ENCODE measurements around the gene PDGFD.

PDGFD gene

DNA sequence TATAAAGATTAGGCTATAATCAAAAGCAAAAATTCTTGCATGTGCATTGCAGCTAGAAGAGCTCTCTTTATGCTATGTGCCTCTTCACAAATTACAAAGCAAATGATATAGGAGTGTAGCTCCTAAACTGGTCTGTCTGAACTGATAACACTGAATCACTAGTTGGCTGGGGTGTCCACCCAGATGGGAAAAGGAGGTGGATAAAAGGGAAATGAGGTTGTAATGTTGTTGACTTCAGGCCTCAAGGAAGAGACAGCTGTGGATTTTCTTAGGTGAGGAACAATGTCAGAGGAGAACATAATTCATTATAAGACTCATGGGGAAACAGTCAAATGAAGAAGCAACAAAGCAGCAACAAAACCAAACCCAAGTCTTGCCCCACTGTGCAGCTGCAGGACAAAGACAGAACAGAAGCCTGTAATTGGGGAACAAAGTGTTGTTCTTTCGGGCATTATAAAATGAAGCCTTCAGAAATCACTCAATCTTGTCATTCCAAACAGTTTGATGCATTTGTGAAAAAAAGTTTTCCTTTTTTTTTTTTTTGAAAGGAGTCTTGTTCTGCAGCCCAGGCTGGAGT is 257.6 kb downstream of the PDGFD start:
- DNase-seq, result no peak
- in situ Hi-C loops (cut with MboI; ENCODE audit: low pct_unique_long_range_greater_than_20kb, low sequenced_read_pairs), result no loop called here

- no peak for DNase-seq
- in situ Hi-C loops (cut with MboI; ENCODE audit: low pct_unique_long_range_greater_than_20kb, low sequenced_read_pairs), result no loop called here
Measured at GRCh38 chr11:103904324-103904667, 259.7 kb downstream of the PDGFD start.

DNA sequence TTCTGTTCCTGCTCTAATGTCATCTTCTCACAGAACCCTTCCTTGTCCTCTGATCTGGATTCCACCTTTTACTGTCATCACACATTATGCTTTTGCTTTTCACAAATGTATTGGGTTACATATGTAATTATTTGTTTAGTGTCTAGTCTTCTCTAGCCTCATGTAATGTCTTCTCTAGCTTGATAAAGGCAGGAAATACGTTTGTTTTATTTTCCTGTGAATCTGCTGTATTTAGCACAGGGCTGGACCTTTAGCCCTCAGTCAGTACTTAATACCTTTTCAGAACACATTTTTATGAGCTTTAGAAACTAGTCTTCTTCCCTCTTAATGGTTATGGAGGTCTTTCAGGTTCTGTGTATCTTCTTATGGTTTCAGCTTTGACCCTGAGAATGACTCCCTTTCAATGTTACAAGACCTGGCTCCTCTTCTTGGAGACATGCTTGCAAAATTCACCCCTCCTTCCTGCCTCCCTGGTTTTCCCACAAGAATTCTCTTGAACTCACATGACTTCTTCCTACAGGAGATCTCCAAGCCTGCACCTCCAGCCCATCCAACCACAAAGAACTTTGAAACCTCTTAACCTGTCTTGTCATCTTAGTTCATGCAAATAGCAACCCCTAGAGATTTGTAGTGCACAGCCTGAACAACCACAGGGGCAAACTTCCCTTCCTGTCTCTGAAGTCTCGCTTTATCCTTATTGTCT is 260.2 kb downstream of the PDGFD start:
- in situ Hi-C loops (cut with MboI; ENCODE audit: low pct_unique_long_range_greater_than_20kb, low sequenced_read_pairs), result no loop called here
- no peak for DNase-seq

DNA sequence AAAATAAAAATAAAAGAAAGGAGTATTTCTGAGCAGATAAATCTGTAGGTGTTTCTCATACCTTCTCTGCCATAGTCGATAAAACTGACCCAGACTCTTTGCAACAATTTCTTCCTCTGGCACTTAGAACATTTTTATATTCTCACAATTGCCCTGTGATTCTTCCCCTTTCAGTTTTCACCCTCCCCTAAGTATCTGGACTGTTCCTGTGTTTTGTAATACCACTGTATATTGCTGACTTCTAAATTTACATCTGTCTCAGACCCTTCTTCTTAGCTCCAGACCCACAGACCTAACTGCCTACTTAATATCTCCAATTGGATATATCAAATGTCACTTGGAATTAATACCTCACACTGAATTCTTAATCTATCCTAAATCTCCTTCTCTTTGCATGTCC is 261.0 kb downstream of the PDGFD start:
- in situ Hi-C loops (cut with MboI; ENCODE audit: low pct_unique_long_range_greater_than_20kb, low sequenced_read_pairs), result no loop called here
- DNase-seq, result no peak

DNA sequence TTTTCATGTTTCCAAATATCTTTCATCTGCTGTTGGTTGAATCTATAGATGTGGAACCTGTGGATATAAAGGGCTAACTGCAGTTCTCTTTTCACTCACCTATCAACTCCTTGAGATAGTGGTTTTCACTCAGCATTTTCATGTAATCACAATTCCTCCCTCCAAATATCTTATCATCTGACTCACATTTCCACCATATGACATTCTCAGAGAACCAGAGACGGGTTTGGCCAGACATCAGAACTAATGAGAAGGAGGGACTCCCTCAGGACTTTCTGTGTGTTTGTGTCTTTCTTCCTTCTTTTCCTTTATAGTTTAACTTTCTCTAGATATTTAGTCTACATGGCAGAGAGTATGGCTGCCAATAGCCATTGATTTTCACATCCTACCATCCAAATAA is 262.3 kb downstream of the PDGFD start:
- DNase-seq, result no peak
- in situ Hi-C loops (cut with MboI; ENCODE audit: low pct_unique_long_range_greater_than_20kb, low sequenced_read_pairs), result no loop called here

- no peak for DNase-seq
- in situ Hi-C loops (cut with MboI; ENCODE audit: low pct_unique_long_range_greater_than_20kb, low sequenced_read_pairs), result no loop called here
Measured at GRCh38 chr11:103898577-103899336, 265.2 kb downstream of the PDGFD start.

DNA sequence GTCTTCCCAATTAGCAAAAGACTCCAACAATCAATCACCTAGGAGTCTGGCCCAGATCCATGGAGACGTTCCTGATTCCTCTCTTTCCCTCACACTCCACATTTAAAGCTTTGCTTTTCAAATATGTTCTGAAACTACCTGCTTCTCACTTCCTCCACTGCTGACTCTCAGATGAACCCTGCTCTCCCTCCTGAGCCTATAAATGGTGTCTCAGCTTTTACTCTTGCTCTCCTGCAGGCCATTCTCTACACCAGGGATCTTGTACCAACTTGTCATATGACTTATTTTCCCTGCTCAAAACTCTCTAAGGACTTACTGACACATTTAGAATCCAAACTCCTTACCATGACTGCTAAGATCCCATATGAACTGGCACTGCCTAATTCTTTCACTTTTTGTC is 265.9 kb downstream of the PDGFD start:
- no peak for DNase-seq
- in situ Hi-C loops (cut with MboI; ENCODE audit: low pct_unique_long_range_greater_than_20kb, low sequenced_read_pairs), result no loop called here

- DNase-seq, result peak; percentile 4
- in situ Hi-C loops (cut with MboI; ENCODE audit: low pct_unique_long_range_greater_than_20kb, low sequenced_read_pairs), result no loop called here
Measured at GRCh38 chr11:103897160-103897936, 266.6 kb downstream of the PDGFD start.

DNA sequence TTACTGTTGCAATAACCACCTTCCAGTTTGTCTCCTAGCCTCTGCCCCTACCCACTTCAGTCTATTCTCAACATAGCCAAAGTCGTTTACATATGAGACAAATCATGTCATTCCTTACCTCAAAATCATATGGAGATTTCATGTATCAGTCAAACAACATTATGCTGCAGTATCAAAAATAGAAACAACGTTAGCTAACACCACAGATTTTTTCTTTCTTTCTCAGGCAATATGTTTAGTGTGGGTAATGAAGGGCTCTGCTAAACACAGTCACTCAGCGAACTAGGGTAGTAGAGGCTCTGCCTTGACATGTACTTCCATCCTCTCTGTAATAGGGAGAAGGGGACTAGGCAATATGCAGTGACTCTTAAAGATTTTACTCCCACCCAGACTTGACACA is 268.8 kb downstream of the PDGFD start:
- in situ Hi-C loops (cut with MboI; ENCODE audit: low pct_unique_long_range_greater_than_20kb, low sequenced_read_pairs), result no loop called here

GRCh38 chr11:103894673-103895072 is 269.3 kb downstream of the PDGFD start:
- no peak for DNase-seq
- in situ Hi-C loops (cut with MboI; ENCODE audit: low pct_unique_long_range_greater_than_20kb, low sequenced_read_pairs), result no loop called here

More for the DNA sequence above, 268.8 kb downstream of the PDGFD start:
- DNase-seq, result no peak

- no peak for DNase-seq
- in situ Hi-C loops (cut with MboI; ENCODE audit: low pct_unique_long_range_greater_than_20kb, low sequenced_read_pairs), result no loop called here
Measured at GRCh38 chr11:103894034-103894433, 269.9 kb downstream of the PDGFD start.

DNA sequence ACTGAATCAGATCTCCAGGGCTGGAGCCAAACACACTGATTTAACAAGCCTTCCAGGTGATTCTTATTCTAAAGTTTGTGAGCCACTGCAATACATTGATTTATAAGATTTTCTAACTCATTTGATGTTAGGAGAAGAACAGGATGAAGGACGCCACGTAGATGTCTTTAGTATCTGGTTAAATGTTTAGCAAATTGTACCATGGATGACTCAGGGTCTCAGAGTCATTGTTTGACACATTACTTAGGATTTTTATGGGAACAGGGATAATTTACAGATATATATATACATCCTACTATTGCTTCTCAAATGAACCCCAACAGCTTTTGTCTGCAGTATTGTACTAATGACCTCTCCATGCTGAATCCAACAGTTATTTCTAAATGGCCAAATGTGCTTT is 270.6 kb downstream of the PDGFD start:
- no peak for DNase-seq
- in situ Hi-C loops (cut with MboI; ENCODE audit: low pct_unique_long_range_greater_than_20kb, low sequenced_read_pairs), result no loop called here

GRCh38 chr11:103892603-103893002 is 271.3 kb downstream of the PDGFD start:
- in situ Hi-C loops (cut with MboI; ENCODE audit: low pct_unique_long_range_greater_than_20kb, low sequenced_read_pairs), result no loop called here
- no peak for DNase-seq

GRCh38 chr11:103890654-103891053 is 273.3 kb downstream of the PDGFD start:
- in situ Hi-C loops (cut with MboI; ENCODE audit: low pct_unique_long_range_greater_than_20kb, low sequenced_read_pairs), result no loop called here
- no peak for DNase-seq

DNA sequence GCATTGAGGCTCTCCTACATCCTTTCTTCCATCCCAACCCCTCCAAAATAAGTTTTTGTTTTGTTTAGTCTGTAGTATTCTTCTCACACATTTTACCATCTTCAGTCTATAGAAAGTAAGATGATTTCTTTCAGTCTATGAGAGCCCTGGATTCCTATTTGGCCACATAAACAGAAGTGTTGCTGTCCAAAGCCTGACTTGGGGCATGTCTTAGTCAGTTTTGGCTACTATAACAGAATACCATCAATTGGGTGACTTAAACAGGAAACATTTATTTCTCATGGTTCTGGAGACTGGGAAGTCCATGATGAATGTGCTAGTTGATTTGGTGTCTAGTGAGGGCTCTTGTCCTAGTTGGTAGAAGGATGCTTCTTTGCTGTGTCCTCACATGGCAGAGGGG is 274.3 kb downstream of the PDGFD start:
- no peak for DNase-seq
- in situ Hi-C loops (cut with MboI; ENCODE audit: low pct_unique_long_range_greater_than_20kb, low sequenced_read_pairs), result no loop called here

DNA sequence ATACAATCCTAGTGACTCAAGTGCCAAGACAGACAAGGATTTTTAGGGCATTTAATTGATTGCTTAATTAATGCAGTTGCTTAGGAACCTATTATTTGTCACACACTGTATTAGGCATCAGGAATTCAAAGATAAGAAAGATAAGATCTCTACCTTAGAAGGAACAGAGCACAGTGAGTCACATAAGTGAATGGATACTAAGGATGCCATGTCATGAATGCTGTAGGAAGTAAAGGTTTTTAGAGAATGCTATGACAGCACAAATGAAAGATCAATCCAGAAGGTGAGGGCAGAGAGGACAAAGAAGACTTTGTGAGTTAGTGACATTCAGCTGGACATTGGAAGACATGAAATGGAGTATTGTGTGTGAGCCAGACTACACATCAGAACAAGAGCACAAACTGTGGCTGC is 275.4 kb downstream of the PDGFD start:
- in situ Hi-C loops (cut with MboI; ENCODE audit: low pct_unique_long_range_greater_than_20kb, low sequenced_read_pairs), result no loop called here
- DNase-seq, result no peak

GRCh38 chr11:103887001-103887658 is 276.8 kb downstream of the PDGFD start:
- DNase-seq, result no peak
- in situ Hi-C loops (cut with MboI; ENCODE audit: low pct_unique_long_range_greater_than_20kb, low sequenced_read_pairs), result no loop called here

DNA sequence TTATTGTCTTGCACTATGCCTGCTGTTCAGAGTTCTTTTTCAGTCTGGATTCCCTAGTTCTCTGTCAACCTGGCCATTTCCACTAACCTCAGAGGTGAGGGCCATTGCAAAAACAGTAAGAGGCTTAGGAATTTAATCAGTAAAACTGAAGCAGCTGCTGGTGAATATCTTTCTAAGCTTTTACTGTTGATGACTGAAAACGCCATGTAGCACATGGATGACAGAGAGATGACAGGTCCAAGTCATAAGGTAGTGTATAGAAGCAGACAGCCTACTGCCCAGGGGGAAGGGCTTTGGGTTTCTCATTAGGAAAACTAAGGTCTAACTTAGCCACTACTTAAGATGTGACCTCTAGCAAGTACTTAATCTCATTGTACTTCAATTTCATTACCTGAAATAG is 280.1 kb downstream of the PDGFD start:
- DNase-seq, result no peak
- in situ Hi-C loops (cut with MboI; ENCODE audit: low pct_unique_long_range_greater_than_20kb, low sequenced_read_pairs), result no loop called here

- in situ Hi-C loops (cut with MboI; ENCODE audit: low pct_unique_long_range_greater_than_20kb, low sequenced_read_pairs), result no loop called here
- no peak for DNase-seq
Measured at GRCh38 chr11:103883291-103883690, 280.7 kb downstream of the PDGFD start.

Measured in KBM-7 (cell line).